ENCODE results near the gene GABRG3. TPM values are rescaled to one million over a fixed set of nuclear protein-coding genes. Genes with fewer than 3 reads are reported as not detected.

Gene GABRG3
- total and polyA plus RNA-seq, 2 experiments from 2014 or later: 0.10 to 1.4 TPM

- TF ChIP-seq ZNF462 (CRISPR knock-in tag; IDR thresholded peaks at IDR 0.05) (no peak), POLR2AphosphoS5 (IDR thresholded peaks at IDR 0.05; ENCODE audit: low read depth) (no peak)
Measured at GRCh38 chr15:26941489-26941888, 29.5 kb upstream of the GABRG3 start (continued).

GRCh38 chr15:26943866-26944265, 27.1 kb upstream of the GABRG3 start:
- no peak for ATAC-seq
- Histone ChIP-seq H3K4me1 (ENCODE audit: insufficient read depth) (no peaks in the 10 kb centered on the region), H3K4me3 (no peak overlapping the region), H3K36me3 (ENCODE audit: insufficient read depth) (no peaks in the 10 kb centered on the region; the same call in 1 of the 2 replicates), H2AFZ (no peak overlapping the region), H3K79me2 (replicated peaks; ENCODE audit: insufficient read depth) (no peaks in the 10 kb centered on the region), H3K27me3 (ENCODE audit: insufficient read depth) (no peaks in the 10 kb centered on the region), H3F3A (replicated peaks; ENCODE audit: low read depth) (no peaks in the 10 kb centered on the region), H3K9me2 (ENCODE audit: insufficient read depth) (no peaks in the 10 kb centered on the region), H4K20me1 (replicated peaks; ENCODE audit: insufficient read depth) (no peaks in the 10 kb centered on the region), H3K4me2 (no peak overlapping the region), H3K27ac (ENCODE audit: low read depth) (no peak overlapping the region)
- no peak overlapping the region for H3K27ac Mint-ChIP-seq
- peaks cover 6% of the 10 kb centered on the region for H3K27me3 Mint-ChIP-seq (ENCODE audit: insufficient read depth, low read depth, poor library complexity)
- no peak overlapping the region for H3K4me3 Mint-ChIP-seq
- peaks cover 13% of the 10 kb centered on the region for H3K4me1 Mint-ChIP-seq
- no peak for DNase-seq (ENCODE audit: low spot score)
- H3K9me3 Mint-ChIP-seq: no peaks in the 10 kb centered on the region
- peaks cover 11% of the 10 kb centered on the region; the same call in 1 of the 3 replicates for H3K36me3 Mint-ChIP-seq (ENCODE audit: low read depth)
- TF ChIP-seq REST (IDR thresholded peaks at IDR 0.05; ENCODE audit: unreplicated experiment) (no peak), CTCF (conservative IDR thresholded peaks at IDR 0.05; ENCODE audit: low read depth in 2 of 2) (no peak), STAT1 (IDR thresholded peaks at IDR 0.05; ENCODE audit: unreplicated experiment) (no peak), ZNF114 (CRISPR knock-in tag; IDR thresholded peaks at IDR 0.05) (no peak), POLR2AphosphoS5 (IDR thresholded peaks at IDR 0.05; ENCODE audit: low read depth) (no peak), JUNB (IDR thresholded peaks at IDR 0.05; ENCODE audit: unreplicated experiment) (no peak), EZH2 (IDR thresholded peaks at IDR 0.05; ENCODE audit: low read depth, unreplicated experiment) (no peak), ZNF331 (CRISPR knock-in tag; IDR thresholded peaks at IDR 0.05; ENCODE audit: low read depth) (no peak), EZH2phosphoT487 (IDR thresholded peaks at IDR 0.05; ENCODE audit: unreplicated experiment) (no peak), ETS1 (IDR thresholded peaks at IDR 0.05) (no peak)

All from GM23338 (cell line).